Common myeloid progenitor, CD34-positive (primary cell): ENCODE results near the gene CAVIN2.
"Not testable (repeated sequence)": the region's sequence is repeated elsewhere in the genome, so short reads cannot be mapped to it uniquely, and the experiment has no call there.

ENCODE experiments used
- CTCF ChIA-PET: fragments of 350-600 bp; sonication (Branson Sonifier 250); formaldehyde crosslinking; loops from one replicate; lab custom pipeline; 2021; ENCODE audit warnings: antibody characterized with exemption; lab: Charles Lee
- POLR2A ChIA-PET: fragments of 350-600 bp; sonication (Branson Sonifier 250); formaldehyde crosslinking; loops from one replicate; lab custom pipeline; 2021; ENCODE audit warnings: antibody characterized with exemption; lab: Charles Lee
- DNase-seq, 3 donors: peaks; one replicate each; pipeline versions ENCODE4 v3.0.0 to v3.0.0-alpha.2; 2013
- H3K27ac ChIP-seq, 2 experiments: 1 replicate in 1 of 2; 2 replicates in 1 of 2; pipeline ENCODE4 v1.7.0; 2013; ENCODE audit warnings: inconsistent platforms in 2 of 2, low read length in 2 of 2, mild to moderate bottlenecking in 2 of 2, low read depth in 1 of 2, moderate library complexity in 1 of 2; ENCODE audit not compliant: severe bottlenecking in 2 of 2, insufficient read depth in 1 of 2, poor library complexity in 1 of 2
- H3K27me3 ChIP-seq, 5 experiments: replicated peaks in 2 of 5; 1 replicate in 3 of 5; 2 replicates in 2 of 5; pipeline versions ENCODE4 v1.6.1 to v1.7.0; 2013; ENCODE audit warnings: low read length in 4 of 5, mild to moderate bottlenecking in 2 of 5, moderate library complexity in 2 of 5, inconsistent platforms in 1 of 5; ENCODE audit not compliant: insufficient read depth in 5 of 5, control insufficient read depth in 4 of 5
- H3K36me3 ChIP-seq, 4 experiments: 1 replicate in 2 of 4; 2 replicates in 2 of 4; pipeline versions ENCODE4 v1.6.1 to v1.7.0; 2013; ENCODE audit warnings: low read length in 3 of 4, control low read depth in 1 of 4, mild to moderate bottlenecking in 1 of 4; ENCODE audit not compliant: control insufficient read depth in 4 of 4, insufficient read depth in 4 of 4
- H3K4me1 ChIP-seq, 4 experiments: 1 replicate in 3 of 4; 2 replicates in 1 of 4; pipeline versions ENCODE4 v1.6.1 to v1.7.1; 2013; ENCODE audit warnings: low read length in 3 of 4, mild to moderate bottlenecking in 3 of 4, control low read depth in 1 of 4, inconsistent platforms in 1 of 4, moderate library complexity in 1 of 4; ENCODE audit not compliant: control insufficient read depth in 4 of 4, insufficient read depth in 4 of 4; ENCODE audit errors: control extremely low read depth in 1 of 4
- H3K4me3 ChIP-seq, 7 experiments: 1 replicate in 4 of 7; 2 replicates in 3 of 7; pipeline versions ENCODE4 v1.5.1 to v1.7.0; 2013; ENCODE audit warnings: mild to moderate bottlenecking in 7 of 7, low read length in 6 of 7, moderate library complexity in 6 of 7, inconsistent platforms in 2 of 7, low read depth in 2 of 7, control low read depth in 1 of 7; ENCODE audit not compliant: insufficient read depth in 4 of 7, control insufficient read depth in 1 of 7; ENCODE audit errors: extremely low read depth in 1 of 7
- H3K9me3 ChIP-seq, 5 experiments: 1 replicate in 4 of 5; 2 replicates in 1 of 5; pipeline versions ENCODE4 v1.6.1 to v1.7.1; 2013; ENCODE audit warnings: low read length in 4 of 5, mild to moderate bottlenecking in 2 of 5, inconsistent platforms in 1 of 5, low read depth in 1 of 5, moderate library complexity in 1 of 5; ENCODE audit not compliant: control insufficient read depth in 4 of 5, insufficient read depth in 2 of 5; ENCODE audit errors: control extremely low read depth in 1 of 5
- WGBS: methylation state at CpG from one replicate; pipeline ENCODE4 v1.1.5; 2013; ENCODE audit not compliant: insufficient coverage; 5-methylcytosine and 5-hydroxymethylcytosine counted together

Gene CAVIN2

DNA sequence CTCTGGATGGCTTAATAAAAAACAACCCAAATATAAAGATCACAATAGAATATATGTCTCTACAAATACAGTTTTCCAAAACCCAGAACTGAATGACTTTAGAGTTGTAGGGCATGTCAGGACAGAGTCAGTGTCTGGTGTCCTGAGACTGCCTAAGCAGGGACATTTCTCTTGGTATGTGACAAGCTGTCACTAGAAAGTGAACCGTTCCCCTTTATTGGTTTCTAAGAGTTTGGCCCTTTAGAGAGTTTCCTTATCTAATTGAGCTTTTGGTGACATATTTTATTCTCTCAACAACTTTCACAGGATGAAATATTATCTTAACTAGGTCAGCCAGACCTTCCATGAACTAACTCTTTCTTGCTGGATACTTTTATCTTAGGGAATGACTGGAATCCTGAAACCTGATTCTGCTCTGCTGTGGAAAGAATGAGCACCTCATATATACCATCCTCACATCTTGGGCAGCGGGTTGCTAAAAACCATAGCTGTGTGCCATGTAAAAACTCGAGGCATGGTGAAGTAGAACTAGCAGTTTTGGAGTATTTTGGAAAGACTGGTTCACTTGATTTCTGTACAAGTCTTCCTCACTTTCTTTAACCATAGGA is 54.8 kb downstream of the CAVIN2 start:
- Histone ChIP-seq H3K9me3 (peaks cover 0 to 2% (median 0%) of the 10 kb centered on the region in 5 experiments), H3K4me3 (no peak overlapping the region), H3K4me1 (peaks cover 0 to 26% (median 14%) of the 10 kb centered on the region in 4 experiments), H3K27me3 (no peaks in the 10 kb centered on the region), H3K36me3 (no peaks in the 10 kb centered on the region), H3K27ac (no peak overlapping the region)
- ChIA-PET CTCF (interaction anchor here (1.5 kb wide), 1 partner anchor 10 kb away, joined by 5 read pairs; no protein-coding TSS in a partner anchor), POLR2A (no interaction called here)
- 100% methylated on average over 2 of the region's 3 CpGs for WGBS
- no peak for DNase-seq

DNA sequence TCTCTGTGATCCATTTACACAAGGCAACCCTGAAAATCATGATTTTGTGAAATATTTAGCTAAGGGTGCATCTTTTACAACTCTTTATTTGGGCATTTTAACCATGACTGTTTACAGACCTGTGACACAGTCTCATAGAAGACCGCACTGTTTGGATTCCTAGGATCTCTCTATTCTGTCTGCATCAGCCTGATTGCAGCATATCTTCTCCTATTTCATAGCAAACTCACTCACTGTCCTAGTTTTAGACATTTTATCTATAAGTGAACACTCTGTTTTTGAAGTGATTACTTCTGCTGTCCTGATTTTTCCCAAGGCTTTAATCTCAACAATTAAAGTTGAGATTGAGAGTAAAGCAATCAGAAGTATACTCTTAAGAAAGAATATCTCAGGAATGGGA is 56.2 kb downstream of the CAVIN2 start:
- WGBS: 44% methylated on average over 1 of the region's 1 CpG
- no peak for DNase-seq

GRCh38 chr2:191789796-191790195 is 57.1 kb downstream of the CAVIN2 start:
- no peaks in the 10 kb centered on the region for H3K27me3 ChIP-seq
- no peak for DNase-seq
- peaks cover 0 to 37% (median 15%) of the 10 kb centered on the region in 4 experiments for H3K4me1 ChIP-seq
- ChIA-PET CTCF (interaction anchor here (1.0 kb wide), 1 partner anchor 22 kb away, joined by 4 read pairs; no protein-coding TSS in a partner anchor), POLR2A (no interaction called here)
- H3K4me3 ChIP-seq: no peak overlapping the region
- H3K27ac ChIP-seq: no peak overlapping the region
- 100% methylated on average over 1 of the region's 4 CpGs for WGBS
- H3K36me3 ChIP-seq: no peaks in the 10 kb centered on the region
- peaks cover 0 to 2% (median 0%) of the 10 kb centered on the region in 5 experiments for H3K9me3 ChIP-seq

More for the DNA sequence above, 56.2 kb downstream of the CAVIN2 start:
- POLR2A ChIA-PET: no interaction called here
- no peaks in the 10 kb centered on the region for H3K36me3 ChIP-seq
- no peak overlapping the region for H3K27ac ChIP-seq
- peaks cover 0 to 37% (median 15%) of the 10 kb centered on the region in 4 experiments for H3K4me1 ChIP-seq
- no peak overlapping the region for H3K4me3 ChIP-seq
- CTCF ChIA-PET: interaction anchor here (0.9 to 1.0 kb wide), 2 partner anchors 17 to 23 kb away, joined by 3 to 4 read pairs; no protein-coding TSS in a partner anchor
- peaks cover 0 to 2% (median 0%) of the 10 kb centered on the region in 5 experiments for H3K9me3 ChIP-seq
- no peaks in the 10 kb centered on the region for H3K27me3 ChIP-seq

GRCh38 chr2:191786694-191787093 is 60.2 kb downstream of the CAVIN2 start:
- H3K4me1 ChIP-seq: peaks cover 0 to 31% (median 15%) of the 10 kb centered on the region in 4 experiments
- WGBS: no CpG with 5 or more reads among the region's 1 CpG
- no peaks in the 10 kb centered on the region for H3K27me3 ChIP-seq
- no peak overlapping the region for H3K4me3 ChIP-seq
- peak in 2 of 3 donors; percentile 38 to 46 for DNase-seq
- H3K36me3 ChIP-seq: no peaks in the 10 kb centered on the region
- POLR2A ChIA-PET: no interaction called here
- CTCF ChIA-PET: interaction anchor here (0.7 to 2.9 kb wide), 3 partner anchors 28 to 76 kb away, joined by 3 to 8 read pairs (median 3); no protein-coding TSS in a partner anchor
- H3K9me3 ChIP-seq: no peaks in the 10 kb centered on the region
- no peak overlapping the region for H3K27ac ChIP-seq

GRCh38 chr2:191785651-191786050 is 61.2 kb downstream of the CAVIN2 start:
- H3K27ac ChIP-seq, H3K4me3 ChIP-seq, CTCF ChIA-PET, POLR2A ChIA-PET, DNase-seq, H3K36me3 ChIP-seq, H3K27me3 ChIP-seq, H3K9me3 ChIP-seq: not testable (repeated sequence)
- 100% methylated on average over 2 of the region's 3 CpGs for WGBS
- peaks cover 0 to 31% (median 15%) of the 10 kb centered on the region in 4 experiments for H3K4me1 ChIP-seq
